Measurements from ENCODE around the gene PTPRN2. TPM values are rescaled to one million over a fixed set of nuclear protein-coding genes. Genes with fewer than 3 reads are reported as not detected.

PTPRN2 gene
- total and polyA plus RNA-seq, 2 of the 8 experiments (the other 6 are each of a cell fraction or from before 2014, with no cell fraction given) = 2.6 to 4.5 TPM

- TF ChIP-seq CHD7 (IDR thresholded peaks at IDR 0.05; ENCODE audit: insufficient replicate concordance, low read length) (no peak), CREB1 (IDR thresholded peaks at IDR 0.05) (no peak), CBX8 (IDR thresholded peaks at IDR 0.05; ENCODE audit: borderline replicate concordance, low read depth, low read length) (no peak), EP300 (IDR thresholded peaks at IDR 0.05; ENCODE audit: borderline replicate concordance in 1 of 2, low read depth in 2 of 2, low read length in 2 of 2) (no peak), SIX5 (IDR thresholded peaks at IDR 0.05; ENCODE audit: low read depth, low read length) (no peak)
Observed at GRCh38 chr7:157824819-157825121, 762.9 kb downstream of the PTPRN2 start (continued).

All from H1 (cell line).